GM18502 (cell line): ENCODE results near the gene NMNAT2.

Source experiments
- ATAC-seq: cut with Tn5 transposase; IDR thresholded peaks from one replicate; pipeline ENCODE4 v1.9.1; 2021; ENCODE audit warnings: mild to moderate bottlenecking; ENCODE audit not compliant: unreplicated experiment, poor library complexity

The NMNAT2 gene

GRCh38 chr1:183319606-183320005 is 98.6 kb downstream of the NMNAT2 start:
- ATAC-seq: no peak

- ATAC-seq: no peak
Measured at GRCh38 chr1:183319051-183319450, 99.1 kb downstream of the NMNAT2 start.

- ATAC-seq: peak; percentile 63
Measured at GRCh38 chr1:183318433-183318832, 99.7 kb downstream of the NMNAT2 start.

GRCh38 chr1:183315991-183316758 is 102.0 kb downstream of the NMNAT2 start:
- ATAC-seq: no peak

DNA sequence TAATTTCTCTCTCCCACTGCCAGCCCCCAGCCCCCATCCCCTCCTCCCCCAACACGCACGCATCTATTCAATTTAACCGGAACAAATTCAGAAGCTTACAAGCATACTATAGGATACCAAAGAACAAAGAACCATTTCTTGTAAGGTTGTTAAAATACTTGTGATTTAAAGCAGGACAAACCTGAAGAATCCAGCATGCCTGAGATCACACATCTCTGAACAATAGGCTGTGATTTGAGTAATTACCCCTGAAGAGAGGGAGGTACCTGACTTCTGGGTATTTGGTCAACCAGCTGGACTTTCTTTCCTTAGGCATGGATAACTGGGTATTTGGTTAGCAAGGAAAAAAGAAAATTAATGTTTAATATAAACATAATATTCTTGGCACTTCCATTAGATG is 105.1 kb downstream of the NMNAT2 start:
- ATAC-seq: no peak

DNA sequence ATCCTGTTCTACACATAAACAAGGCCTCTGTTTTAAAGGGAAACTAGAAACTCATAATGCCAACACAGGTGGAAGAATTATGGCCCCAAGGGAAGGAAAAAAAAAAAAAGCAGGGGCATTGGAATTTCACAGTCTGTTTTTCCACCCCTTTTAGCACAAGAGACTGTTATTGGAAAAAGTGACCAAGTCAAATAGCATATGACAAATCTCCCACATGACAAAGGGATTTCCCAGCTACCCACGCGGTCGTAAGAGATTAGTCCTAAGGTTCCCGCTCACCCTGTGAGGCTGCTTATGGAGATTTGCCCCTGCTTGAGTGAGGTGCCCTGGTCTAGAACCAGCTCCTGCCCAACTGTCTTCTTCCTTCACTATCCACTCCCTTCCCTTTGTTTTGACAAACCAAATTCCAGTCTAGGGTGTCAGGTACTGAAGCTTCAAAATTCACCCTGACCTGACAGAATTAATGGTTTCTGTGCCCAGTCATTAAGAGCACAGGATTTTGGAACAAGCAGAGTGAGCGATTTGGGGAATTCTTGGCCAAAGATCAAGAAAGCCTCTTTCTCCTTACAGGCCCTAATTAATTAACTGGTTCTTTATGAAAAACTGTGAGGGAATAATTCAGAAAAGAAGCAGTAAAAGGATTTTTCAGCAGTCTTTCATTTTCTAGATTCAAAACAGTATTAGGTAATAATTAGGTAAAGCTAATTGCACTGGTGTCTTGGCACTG is 107.3 kb downstream of the NMNAT2 start:
- no peak for ATAC-seq

DNA sequence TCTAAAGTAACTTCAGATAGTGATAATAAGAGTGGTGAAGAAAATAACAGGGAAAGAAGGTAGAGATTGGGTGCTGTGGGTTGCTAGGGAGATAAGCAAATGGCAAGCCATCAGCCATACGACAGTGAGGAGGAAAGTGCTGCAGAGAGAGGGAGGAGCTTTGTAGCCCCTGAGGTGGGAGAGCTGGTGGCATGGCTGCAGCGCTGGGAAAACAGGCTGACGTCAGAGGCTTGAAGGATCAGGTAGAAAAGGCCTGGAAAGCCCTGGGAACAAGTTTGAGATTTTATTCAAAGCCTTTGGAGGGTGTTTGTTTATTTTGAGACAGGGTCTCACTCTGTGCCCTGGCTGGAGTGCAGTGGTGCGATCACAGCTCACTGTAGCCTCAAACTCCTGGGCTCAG is 109.5 kb downstream of the NMNAT2 start:
- no peak for ATAC-seq

DNA sequence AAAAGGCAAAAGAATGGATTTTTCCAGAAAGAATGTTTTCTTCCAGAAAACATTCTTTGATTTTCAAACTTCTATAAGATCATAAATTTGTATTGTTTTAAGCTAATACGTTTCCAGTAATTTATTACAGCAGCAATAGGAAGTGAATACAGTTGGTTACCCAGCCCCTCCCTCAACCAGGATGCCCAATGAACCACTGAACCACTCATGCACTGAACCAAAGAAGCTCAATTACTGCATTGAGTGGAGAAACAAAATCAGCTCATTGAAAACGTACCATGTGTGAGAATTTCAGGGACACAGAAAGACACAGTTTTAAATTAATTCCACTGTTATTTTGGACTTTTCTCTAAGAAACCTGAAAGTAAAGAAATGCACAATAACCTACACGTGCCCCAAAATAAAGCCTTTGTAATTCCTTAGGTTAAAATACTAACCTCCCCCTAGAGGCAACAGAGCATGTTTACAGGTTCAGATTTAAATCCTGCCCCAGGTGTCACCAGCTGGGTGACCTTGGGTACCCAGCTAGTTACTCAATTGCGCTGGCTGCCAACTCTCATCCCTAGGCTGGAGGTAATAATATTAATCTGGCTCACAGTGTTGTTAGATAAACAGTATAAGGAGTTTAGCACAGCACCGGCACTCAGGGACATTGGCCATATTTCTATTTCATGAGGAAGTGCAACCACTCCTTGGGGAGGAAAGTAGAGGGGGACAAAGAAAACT is 111.7 kb downstream of the NMNAT2 start:
- peak; percentile 66 for ATAC-seq

DNA sequence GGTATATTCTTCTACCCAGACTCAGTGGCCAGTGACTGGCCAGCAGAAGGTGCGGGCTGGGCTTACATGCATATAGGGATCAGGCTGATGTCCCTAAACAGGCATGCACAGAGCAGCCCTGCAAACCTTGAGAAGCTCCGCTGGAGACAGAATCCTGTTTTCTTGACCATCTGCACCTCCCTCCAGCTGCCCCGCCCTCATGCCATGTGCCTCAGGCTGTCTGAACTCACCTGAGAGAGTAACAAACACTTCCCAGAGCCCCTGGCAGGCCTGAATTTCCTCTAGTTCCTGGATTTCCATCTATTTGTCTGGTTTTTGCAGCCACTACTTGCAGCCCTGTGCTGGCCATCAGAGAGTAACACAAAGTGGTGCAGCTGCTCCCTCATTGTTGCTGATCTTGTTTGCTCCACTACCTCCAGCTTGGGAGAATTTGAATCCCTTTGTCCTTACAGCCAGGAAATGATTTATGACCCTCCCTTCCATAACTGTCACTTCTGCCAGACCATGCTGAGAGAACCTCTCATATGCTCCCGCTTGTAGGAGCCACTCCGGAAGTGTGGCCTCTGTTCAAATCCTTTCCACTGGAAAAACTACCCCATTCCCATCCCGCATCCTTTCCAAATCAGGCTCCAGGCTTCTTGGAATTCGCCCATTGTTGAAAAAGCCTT is 113.6 kb downstream of the NMNAT2 start:
- ATAC-seq: no peak

DNA sequence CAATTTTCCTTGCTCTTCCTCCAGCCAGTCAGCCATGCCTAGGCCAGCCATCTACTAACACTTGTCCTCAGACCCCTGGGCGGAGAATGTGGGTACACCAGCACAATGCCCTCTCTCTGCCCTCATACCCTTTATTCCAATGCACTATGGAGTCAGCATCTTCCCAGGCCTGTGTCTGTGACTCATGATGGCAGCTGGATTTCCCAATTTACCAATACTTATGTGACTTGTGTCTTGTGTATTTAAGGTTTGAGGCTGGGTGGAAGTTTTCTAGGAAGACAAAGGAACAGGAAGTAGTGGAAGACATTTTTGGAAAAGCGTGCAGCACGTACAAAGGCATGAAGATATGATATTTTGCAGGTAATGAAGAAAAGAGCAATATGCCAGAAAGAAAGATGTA is 114.3 kb downstream of the NMNAT2 start:
- ATAC-seq: no peak

GRCh38 chr1:183303323-183303645 is 114.9 kb downstream of the NMNAT2 start:
- ATAC-seq: no peak

DNA sequence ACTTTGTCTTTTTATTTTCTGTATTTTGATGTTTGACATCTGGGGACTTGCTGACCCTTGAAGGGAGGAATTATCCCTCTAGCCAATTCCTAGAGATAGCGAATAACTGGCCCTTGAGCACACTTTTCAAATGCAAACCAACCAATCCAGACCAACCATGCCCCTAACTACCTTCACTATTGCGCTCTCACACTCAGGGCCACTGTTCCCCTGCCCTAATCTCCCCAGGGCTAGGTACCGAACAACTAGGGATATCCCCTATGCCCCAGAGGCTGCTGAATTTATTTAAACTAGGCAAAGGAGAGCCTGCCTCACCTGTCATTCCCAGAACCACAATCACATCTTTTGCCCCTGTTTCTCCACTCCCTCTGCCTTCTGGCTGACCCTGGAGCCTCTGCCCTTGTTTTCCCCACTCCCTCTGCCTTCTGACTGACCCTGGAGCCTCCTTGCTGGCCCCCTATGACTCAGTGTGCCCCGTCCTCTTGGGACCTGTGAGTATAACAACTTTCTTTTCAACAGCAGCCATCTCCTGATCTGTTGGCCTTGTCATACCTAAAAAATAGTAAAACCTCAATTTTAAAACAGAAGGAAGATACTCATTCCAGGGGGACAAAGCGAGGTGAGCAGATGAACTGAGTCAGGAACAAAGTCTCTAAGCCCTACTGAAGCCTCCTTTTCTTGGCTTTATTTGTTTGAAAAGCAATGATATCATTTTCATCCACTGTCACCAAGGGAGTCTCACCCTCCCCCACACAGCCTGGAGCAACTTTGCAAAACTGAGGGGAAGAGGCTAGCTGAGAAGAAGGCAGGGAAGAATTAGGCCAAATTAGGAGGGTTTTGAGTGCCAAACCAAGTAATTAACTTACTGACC is 115.5 kb downstream of the NMNAT2 start:
- no peak for ATAC-seq

GRCh38 chr1:183301239-183301638 is 116.9 kb downstream of the NMNAT2 start:
- no peak for ATAC-seq

DNA sequence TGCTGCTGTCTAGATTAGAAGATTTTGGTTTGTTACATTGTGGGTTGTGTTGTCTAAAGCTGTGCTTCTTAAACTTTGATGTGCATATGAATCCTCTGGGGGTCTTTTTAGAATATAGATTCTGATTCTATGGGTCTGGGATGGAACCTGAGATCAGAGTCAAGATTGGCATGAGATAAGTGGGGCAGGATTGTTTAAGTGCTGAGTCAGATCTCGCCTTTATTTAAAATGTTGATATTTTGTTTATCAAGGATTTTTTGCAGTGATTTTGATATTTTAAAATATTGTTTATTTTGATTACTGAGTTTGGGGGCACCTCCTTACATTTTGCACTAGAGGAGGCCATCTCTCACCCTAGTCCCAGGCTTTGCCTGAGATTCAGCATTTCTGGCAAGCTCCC is 117.4 kb downstream of the NMNAT2 start:
- ATAC-seq: no peak

GRCh38 chr1:183300395-183300794 is 117.8 kb downstream of the NMNAT2 start:
- ATAC-seq: no peak

DNA sequence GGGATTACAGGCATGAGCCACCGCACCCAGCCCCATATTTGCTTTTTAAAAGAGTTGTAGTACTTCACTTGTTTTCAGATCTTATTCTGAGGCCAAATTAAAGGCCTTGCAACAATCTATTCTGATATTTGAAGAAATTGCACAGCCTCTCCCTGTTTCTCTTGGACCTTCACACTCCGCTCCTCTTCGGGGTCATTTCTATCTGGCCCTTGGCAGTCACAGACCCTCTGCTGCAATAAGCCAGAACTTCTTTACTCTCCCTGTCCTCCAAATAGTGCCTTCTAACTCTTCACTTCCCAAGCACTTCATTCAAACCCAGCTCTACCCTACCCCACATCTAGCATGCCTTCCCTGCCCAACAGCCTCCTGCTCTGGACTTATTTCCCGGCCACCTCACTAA is 121.4 kb downstream of the NMNAT2 start:
- no peak for ATAC-seq

- no peak for ATAC-seq
Measured at GRCh38 chr1:183295521-183295920, 122.7 kb downstream of the NMNAT2 start.

- no peak for ATAC-seq
Measured at GRCh38 chr1:183293876-183294275, 124.3 kb downstream of the NMNAT2 start.

- no peak for ATAC-seq
Measured at GRCh38 chr1:183293241-183293640, 124.9 kb downstream of the NMNAT2 start.
